Measurements from ENCODE around the gene TM7SF2.

DNA sequence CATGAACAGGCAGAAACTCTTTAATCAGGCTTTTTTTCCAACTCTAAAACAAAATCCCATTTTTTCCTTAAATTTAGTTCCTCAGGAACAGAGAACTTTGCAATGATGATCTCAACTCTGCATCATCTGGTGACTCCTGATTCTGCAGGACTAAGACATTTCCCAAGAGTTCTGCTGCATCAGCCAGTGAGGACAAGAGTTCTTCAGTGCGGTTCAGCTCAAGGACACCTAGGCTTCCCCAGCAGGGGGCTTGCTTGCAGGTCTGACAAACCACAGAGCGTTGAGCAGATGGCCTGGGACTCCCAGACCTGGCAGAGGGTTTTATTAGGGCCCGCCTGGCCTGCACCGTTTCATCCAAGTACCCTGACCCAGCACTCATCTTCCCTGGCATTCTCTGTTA, 34.2 kb upstream of the TM7SF2 start:
- TF ChIP-seq, protein P1, sequence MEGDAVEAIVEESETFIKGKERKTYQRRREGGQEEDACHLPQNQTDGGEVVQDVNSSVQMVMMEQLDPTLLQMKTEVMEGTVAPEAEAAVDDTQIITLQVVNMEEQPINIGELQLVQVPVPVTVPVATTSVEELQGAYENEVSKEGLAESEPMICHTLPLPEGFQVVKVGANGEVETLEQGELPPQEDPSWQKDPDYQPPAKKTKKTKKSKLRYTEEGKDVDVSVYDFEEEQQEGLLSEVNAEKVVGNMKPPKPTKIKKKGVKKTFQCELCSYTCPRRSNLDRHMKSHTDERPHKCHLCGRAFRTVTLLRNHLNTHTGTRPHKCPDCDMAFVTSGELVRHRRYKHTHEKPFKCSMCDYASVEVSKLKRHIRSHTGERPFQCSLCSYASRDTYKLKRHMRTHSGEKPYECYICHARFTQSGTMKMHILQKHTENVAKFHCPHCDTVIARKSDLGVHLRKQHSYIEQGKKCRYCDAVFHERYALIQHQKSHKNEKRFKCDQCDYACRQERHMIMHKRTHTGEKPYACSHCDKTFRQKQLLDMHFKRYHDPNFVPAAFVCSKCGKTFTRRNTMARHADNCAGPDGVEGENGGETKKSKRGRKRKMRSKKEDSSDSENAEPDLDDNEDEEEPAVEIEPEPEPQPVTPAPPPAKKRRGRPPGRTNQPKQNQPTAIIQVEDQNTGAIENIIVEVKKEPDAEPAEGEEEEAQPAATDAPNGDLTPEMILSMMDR (conservative IDR thresholded peaks at IDR 0.05; ENCODE audit: low read depth, low read length) = no peak
- TF ChIP-seq EZH2 (IDR thresholded peaks at IDR 0.05; ENCODE audit: borderline replicate concordance, low read depth, low read length, poor library complexity, severe bottlenecking) = no peak
